ENCODE results near the gene RETN.

- no peak for TF ChIP-seq POLR2A (IDR thresholded peaks at IDR 0.05; ENCODE audit: low read length)
- no peak for TF ChIP-seq GATA1 (IDR thresholded peaks at IDR 0.05; ENCODE audit: low read depth, low read length)
These were observed 26.4 kb upstream of the RETN start for GRCh38 chr19:7642295-7643030.

Data from erythroblast (primary cell).